Motor neuron (in vitro differentiated cells): Measurements from ENCODE around the gene TNFAIP8L1. TPM values are rescaled to one million over a fixed set of nuclear protein-coding genes. Genes with fewer than 3 reads are reported as not detected.

Source experiments
- ATAC-seq, 8 experiments: fragments of 200-7000 bp; cut with Tn5 transposase; replicated peaks in 6 of 8; 2 replicates each; pipeline ENCODE4 v1.8.0; 2021; ENCODE audit warnings: mild to moderate bottlenecking in 8 of 8, moderate library complexity in 8 of 8
- H3K27ac ChIP-seq, 2 donors: fragments of 250-450 bp; sonication (Bioruptor Pico); 2 replicates each; pipeline ENCODE4 v1.9.0; 2021; ENCODE audit warnings: antibody characterized with exemption in 2 of 2, mild to moderate bottlenecking in 2 of 2, moderate library complexity in 1 of 2
- H3K4me1 ChIP-seq, 2 donors: fragments of 250-450 bp; sonication (Bioruptor Pico); replicated peaks in 1 of 2; 2 replicates each; pipeline ENCODE4 v1.6.1; 2021; ENCODE audit warnings: antibody characterized with exemption in 2 of 2, mild to moderate bottlenecking in 2 of 2, moderate library complexity in 1 of 2
- H3K4me3 ChIP-seq, 5 donors: fragments of 250-450 bp; sonication (Bioruptor Pico); 2 replicates each; pipeline ENCODE4 v1.9.0; 2021; ENCODE audit warnings: antibody characterized with exemption in 5 of 5, mild to moderate bottlenecking in 5 of 5, moderate library complexity in 4 of 5
- WGBS, 10 experiments: fragments of 450-650 bp; shearing (Covaris generic); methylation state at CpG; one replicate each; pipeline ENCODE4 v1.0.0; 2022; 5-methylcytosine and 5-hydroxymethylcytosine counted together
- in situ Hi-C, 9 experiments: fragments of 400-800 bp; cut with MboI; loops; one replicate each; pipeline ENCODE4 v1.15.0; 2021; ENCODE audit warnings: low sequenced_read_pairs in 9 of 9, low pct_unique_long_range_greater_than_20kb in 2 of 9; ENCODE audit not compliant: unreplicated experiment in 9 of 9
- total RNA-seq, 8 experiments: library from RNA; unstranded; fragments of 300-600 nt; gene quantifications; 2 replicates each; pipeline versions ENCODE4 v1.2.3 to v1.2.4, GENCODE V29; 2022

Gene TNFAIP8L1
- total RNA-seq, 8 experiments from 2014 or later = 0.61 to 5.7 (median 2.6) TPM

DNA sequence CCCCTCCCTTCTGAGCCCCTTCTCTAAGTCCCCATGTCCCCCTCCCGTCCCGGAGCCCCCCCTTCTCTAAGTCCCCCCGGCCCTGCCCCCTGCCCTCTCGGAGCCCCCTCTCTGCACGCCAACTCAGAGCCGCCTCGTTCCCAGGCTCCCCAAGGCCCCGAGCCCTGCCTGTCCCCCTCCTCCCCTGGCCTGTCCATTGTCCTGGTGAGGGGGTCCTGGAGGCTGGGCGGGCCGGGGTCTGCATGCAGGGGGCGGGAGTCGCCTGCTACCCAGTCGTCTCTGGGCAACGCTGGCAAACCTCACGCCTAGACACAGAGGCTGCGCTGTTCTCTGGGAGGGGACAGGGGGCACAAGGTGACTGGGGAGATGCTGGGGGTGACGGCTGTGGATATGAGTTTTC is 40.6 kb upstream of the TNFAIP8L1 start:
- 40% methylated on average over 1 of the region's 17 CpGs; no CpG with 5 or more reads in 9 of the 10 experiments for WGBS, 10 experiments
- Histone ChIP-seq H3K4me1 (peaks cover 6 to 7% of the 10 kb centered on the region in 2 donors), H3K27ac (no peak overlapping the region), H3K4me3 (peak overlapping the region in 1 of 5 donors; percentile 21)
- in situ Hi-C loops = no loop called here
- peak in 5 of 8 experiments; percentile 19 to 47 (median 34) for ATAC-seq

DNA sequence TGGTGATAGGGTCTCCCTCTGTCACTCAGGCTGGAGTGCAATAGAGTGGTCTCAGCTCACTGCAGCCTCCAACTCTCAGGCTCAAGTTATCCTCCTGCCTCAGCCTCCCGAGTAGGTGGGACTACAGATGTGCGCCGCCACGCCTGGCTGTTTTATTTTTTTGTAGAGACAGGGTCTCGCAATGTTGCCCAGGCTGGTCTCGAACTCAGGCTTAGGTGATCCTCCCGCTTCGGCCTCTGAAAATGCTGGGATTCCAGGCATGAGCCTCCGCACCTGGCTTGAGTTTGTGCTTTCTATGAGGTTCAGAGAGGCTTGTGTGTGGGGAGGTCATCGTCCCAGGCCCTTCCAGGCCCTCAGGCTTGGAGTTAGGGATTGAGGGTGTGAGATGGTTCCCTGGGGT is 39.2 kb upstream of the TNFAIP8L1 start:
- H3K4me1 ChIP-seq = peaks cover 6 to 7% of the 10 kb centered on the region in 2 donors
- ATAC-seq = no peak
- H3K27ac ChIP-seq = no peak overlapping the region
- no peak overlapping the region for H3K4me3 ChIP-seq
- 40 to 100% (median 79%) methylated on average over 1 to 9 of the region's 10 CpGs; no CpG with 5 or more reads in 3 of the 10 experiments for WGBS, 10 experiments
- in situ Hi-C loops = no loop called here

DNA sequence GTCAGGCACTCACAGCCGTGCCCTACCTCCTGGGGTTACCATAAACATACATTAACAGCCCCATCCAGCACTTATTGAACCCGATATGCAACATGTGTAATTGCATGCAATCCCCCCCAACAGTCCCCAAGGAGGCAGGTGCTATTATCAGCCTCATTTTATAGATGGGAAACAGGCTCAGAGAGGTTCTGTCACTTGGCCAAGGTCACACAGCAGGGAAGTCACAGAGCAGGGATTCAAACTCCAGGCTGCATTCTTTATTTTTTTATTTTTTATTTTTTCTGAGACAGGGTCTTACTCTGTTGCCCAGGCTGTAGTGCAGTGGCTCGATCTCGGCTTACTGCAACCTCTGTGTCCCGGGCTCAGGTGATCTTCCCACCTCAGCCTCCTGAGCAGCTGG is 38.4 kb upstream of the TNFAIP8L1 start:
- Histone ChIP-seq H3K4me3 (no peak overlapping the region), H3K4me1 (peaks cover 6 to 7% of the 10 kb centered on the region in 2 donors), H3K27ac (no peak overlapping the region)
- no peak for ATAC-seq
- in situ Hi-C loops = no loop called here
- 13 to 94% (median 58%) methylated on average over 1 to 4 of the region's 5 CpGs; no CpG with 5 or more reads in 4 of the 10 experiments for WGBS, 10 experiments

DNA sequence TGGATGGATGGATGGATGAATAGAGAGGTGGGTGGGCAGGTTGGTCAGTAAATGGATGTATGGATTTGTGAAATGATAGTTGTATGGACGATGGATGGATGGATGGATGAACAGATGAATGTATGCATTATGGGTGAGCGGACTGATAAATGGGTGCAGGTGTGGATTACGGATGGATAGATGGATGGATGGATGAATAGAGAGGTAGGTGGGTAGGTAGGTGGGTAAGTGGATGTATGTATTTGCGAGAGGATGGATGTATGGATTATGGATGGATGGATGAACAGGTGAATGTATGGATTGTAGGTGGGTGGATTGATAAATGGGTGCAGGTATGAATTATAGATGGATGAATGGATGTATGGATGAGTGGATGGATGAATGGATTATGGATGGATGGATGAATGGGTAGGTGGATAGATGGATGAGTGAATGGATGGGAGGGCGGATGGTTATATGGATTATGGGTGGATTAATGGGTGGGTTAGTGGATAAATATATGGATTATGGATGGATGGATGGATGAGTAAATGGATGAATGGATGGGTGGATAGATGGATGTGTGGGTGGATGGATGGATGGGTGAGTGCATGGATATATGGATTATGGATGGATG is 37.0 kb upstream of the TNFAIP8L1 start:
- WGBS, 10 experiments = 52 to 92% (median 82%) methylated on average over 4 to 5 of the region's 5 CpGs
- no peak for ATAC-seq
- no peak overlapping the region for H3K4me3 ChIP-seq
- in situ Hi-C loops = no loop called here
- H3K27ac ChIP-seq = no peak overlapping the region
- H3K4me1 ChIP-seq = peaks cover 3 to 7% of the 10 kb centered on the region in 2 donors

DNA sequence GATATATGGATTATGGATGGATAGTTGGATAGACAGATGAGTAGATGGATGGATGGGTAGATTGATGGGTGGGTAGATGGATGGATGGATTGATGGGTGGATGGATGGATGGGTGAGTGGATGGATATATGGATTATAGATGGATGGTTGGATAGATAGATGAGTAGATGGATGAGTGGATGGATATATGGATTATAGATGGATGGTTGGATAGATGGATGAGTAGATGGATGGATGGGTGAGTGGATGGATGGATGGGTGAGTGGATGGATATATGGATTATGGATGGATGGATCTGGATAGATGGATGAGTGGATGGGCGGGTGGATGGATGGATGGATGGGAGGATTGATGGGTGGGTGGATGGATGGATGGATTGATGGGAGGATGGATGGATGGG is 36.4 kb upstream of the TNFAIP8L1 start:
- H3K27ac ChIP-seq = no peak overlapping the region
- ATAC-seq = no peak
- 11 to 100% (median 87%) methylated on average over 1 of the region's 1 CpG; no CpG with 5 or more reads in 4 of the 10 experiments for WGBS, 10 experiments
- in situ Hi-C loops = no loop called here
- H3K4me3 ChIP-seq = no peak overlapping the region
- H3K4me1 ChIP-seq = peaks cover 0 to 4% of the 10 kb centered on the region in 2 donors

DNA sequence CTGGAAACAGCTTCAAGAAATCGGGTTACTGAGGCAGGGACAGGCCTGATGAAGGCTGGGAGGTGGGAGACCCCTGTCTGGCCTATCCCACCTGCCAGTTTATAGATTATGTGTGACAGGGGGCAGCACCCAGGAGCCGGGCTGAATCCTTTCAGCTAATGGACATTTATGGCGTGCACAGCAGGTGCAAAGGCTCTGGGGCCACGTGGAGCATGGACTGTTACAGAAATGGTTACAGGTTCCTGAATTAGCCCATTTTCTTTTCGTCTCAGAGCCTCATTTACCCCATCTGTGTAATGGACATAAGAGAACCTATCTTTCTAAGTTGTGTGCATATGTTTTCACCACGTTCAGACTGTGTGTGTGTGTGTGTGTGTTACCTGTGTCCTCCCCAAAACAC is 34.4 kb upstream of the TNFAIP8L1 start:
- Histone ChIP-seq H3K4me3 (no peak overlapping the region), H3K27ac (no peak overlapping the region), H3K4me1 (peaks cover 4 to 6% of the 10 kb centered on the region in 2 donors)
- 17 to 90% (median 50%) methylated on average over 1 to 6 of the region's 6 CpGs; no CpG with 5 or more reads in 3 of the 10 experiments for WGBS, 10 experiments
- no peak for ATAC-seq
- in situ Hi-C loops = no loop called here

DNA sequence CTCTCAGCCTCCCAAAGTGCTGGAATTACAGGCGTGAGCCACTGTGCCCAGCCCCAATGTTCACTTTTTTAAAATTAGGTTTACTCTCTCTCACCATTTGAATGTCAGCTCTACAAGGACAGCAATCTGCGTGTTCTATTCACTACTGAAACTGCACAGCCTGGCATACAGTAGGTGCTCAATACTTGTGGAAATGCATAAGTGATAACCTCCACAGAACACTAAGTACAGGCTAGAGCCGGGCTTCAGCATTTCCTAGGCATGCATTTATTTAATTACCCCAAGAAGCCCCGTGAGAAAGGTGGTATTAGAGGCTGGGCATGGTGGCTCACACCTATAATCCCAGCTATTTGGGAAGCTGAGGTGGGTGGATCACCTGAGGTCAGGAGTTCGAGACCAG is 33.1 kb upstream of the TNFAIP8L1 start:
- WGBS, 10 experiments = 42 to 100% (median 87%) methylated on average over 1 to 5 of the region's 5 CpGs; no CpG with 5 or more reads in 2 of the 10 experiments
- ATAC-seq = no peak
- in situ Hi-C loops = no loop called here
- no peak overlapping the region for H3K4me3 ChIP-seq
- H3K27ac ChIP-seq = no peak overlapping the region
- peaks cover 10 to 12% of the 10 kb centered on the region in 2 donors for H3K4me1 ChIP-seq

DNA sequence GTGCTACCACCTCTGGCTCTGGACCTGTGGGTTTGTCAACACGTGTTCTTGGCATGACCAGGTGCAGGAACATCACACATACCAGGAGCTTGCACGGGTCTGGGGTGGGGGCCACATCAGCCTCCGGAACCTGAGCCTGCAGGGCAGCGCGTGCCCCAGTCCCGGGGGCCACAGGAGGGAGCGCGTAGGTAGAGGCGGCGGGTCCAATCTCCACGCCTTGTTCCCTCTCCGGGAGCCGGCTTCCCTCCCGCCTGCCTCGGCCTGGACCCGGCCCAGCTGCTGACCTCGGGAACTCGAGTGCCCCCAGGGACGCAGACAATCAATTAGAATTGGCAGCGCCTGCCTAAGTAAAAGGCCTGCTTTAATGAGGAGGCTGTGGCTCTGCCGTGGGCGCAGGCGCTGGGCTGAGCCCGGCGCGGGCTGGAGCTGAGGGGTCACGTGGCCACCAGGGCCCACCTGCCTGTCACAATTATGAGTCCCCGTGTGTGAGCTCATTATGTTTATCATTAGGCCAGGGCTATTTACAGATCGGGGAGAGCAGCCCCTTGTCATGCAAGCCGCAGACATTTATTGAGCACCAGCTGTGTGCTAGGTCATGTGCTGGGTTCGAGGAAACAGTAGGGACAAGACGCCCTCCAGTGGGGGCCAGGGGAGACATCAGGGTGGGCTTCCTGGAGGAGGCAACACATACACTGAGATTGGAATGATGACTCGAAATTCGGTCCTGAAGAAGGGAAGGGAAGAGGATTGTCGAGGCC is 32.2 kb upstream of the TNFAIP8L1 start:
- Histone ChIP-seq H3K4me3 (peak overlapping the region in 3 of 5 donors; percentile 2 to 7 (median 5)), H3K27ac (peak overlapping the region in 1 of 2 donors; percentile 25), H3K4me1 (peaks cover 10 to 12% of the 10 kb centered on the region in 2 donors)
- WGBS, 10 experiments = 0 to 80% (median 20%) methylated on average over 1 to 10 of the region's 35 CpGs; no CpG with 5 or more reads in 3 of the 10 experiments
- ATAC-seq = peak; percentile 75 to 96 (median 90)
- in situ Hi-C loops = no loop called here

DNA sequence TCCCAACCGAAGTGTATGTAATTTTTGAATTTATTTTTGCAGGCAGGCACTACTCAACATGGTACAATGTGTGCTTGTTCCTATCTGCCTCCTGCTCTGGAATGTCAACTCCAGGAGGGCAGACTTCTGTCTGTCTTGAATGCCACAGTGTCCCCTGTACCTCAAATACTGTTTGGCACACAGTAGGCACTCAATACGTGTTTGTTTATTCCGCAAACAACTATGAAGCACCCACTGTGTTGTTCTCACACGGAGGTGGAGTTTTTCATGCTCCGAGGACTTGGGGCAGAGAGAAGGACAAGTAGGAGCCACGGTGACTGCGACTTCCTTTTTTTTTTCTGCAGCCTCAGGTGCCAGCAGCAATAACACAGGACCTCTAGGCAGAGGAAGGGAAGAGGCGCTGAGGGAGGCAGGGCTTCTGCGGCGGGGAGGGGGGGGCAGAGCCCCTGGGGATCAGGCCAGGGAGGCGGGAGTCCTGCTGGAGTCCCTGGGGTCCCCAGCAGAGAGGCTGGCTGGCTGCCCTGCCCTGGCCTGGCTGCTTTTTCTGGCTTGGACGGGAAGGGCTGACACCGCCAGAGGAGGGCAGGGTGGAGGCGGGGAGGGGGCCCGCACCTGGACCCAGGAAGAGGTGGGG is 29.3 kb upstream of the TNFAIP8L1 start:
- in situ Hi-C loops = no loop called here
- ATAC-seq = peak in 5 of 8 experiments; percentile 32 to 69 (median 60)
- H3K4me1 ChIP-seq = peaks cover 10 to 13% of the 10 kb centered on the region in 2 donors
- no peak overlapping the region for H3K4me3 ChIP-seq
- peak overlapping the region in 1 of 2 donors; percentile 43 for H3K27ac ChIP-seq
- WGBS, 10 experiments = 0 to 62% (median 14%) methylated on average over 1 to 5 of the region's 15 CpGs; no CpG with 5 or more reads in 4 of the 10 experiments

DNA sequence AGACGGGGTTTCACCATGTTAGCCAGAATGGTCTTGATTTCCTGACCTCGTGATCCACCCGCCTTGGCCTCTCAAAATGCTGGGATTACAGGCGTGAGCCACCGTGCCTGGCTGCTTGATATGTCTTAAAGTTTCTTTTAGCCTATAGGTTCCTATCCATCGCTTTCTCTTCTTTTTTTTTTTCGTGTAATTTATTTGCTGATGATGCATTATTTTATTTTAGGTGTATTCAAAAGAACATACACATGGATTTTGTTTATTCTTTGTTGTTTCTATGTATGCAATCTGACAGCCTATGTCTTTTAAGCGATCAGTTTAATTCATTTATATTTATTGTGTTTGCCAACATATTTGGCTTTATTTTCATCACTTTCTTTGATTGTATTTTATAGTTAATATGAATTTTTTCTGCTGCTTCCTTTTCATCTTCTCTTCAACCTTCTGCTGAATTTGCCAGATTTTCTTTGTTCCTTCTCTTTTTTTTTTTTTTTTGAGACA is 26.0 kb upstream of the TNFAIP8L1 start:
- no peak overlapping the region for H3K27ac ChIP-seq
- ATAC-seq = no peak
- in situ Hi-C loops = no loop called here
- no peak overlapping the region for H3K4me3 ChIP-seq
- 58 to 100% (median 88%) methylated on average over 2 to 7 of the region's 8 CpGs; no CpG with 5 or more reads in 1 of the 10 experiments for WGBS, 10 experiments
- peaks cover 10 to 24% of the 10 kb centered on the region in 2 donors for H3K4me1 ChIP-seq

DNA sequence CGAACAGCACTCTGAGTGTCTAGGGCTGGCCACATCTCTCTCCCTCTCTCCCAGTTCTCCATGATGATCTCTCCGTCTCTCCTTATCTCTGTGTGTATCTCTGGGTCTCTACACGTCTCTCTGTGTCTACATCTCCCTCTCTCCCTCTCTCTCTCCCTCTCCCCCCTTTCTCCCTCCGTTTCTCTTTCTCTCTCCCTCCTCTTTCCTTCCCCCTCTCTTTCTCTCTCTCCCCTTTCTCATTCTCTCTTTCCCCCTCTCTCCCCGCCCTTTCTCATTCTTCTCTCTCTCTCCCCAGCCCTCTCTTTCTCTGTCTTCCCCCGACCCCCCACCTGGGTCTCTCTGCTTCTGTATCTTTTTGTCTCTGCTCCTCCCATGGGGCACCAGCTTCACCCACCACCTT is 21.3 kb upstream of the TNFAIP8L1 start:
- H3K27ac ChIP-seq = no peak overlapping the region
- WGBS, 10 experiments = 17 to 80% (median 40%) methylated on average over 1 of the region's 6 CpGs; no CpG with 5 or more reads in 7 of the 10 experiments
- no peak for ATAC-seq
- no peak overlapping the region for H3K4me3 ChIP-seq
- H3K4me1 ChIP-seq = peaks cover 19 to 39% of the 10 kb centered on the region in 2 donors
- in situ Hi-C loops = no loop called here

DNA sequence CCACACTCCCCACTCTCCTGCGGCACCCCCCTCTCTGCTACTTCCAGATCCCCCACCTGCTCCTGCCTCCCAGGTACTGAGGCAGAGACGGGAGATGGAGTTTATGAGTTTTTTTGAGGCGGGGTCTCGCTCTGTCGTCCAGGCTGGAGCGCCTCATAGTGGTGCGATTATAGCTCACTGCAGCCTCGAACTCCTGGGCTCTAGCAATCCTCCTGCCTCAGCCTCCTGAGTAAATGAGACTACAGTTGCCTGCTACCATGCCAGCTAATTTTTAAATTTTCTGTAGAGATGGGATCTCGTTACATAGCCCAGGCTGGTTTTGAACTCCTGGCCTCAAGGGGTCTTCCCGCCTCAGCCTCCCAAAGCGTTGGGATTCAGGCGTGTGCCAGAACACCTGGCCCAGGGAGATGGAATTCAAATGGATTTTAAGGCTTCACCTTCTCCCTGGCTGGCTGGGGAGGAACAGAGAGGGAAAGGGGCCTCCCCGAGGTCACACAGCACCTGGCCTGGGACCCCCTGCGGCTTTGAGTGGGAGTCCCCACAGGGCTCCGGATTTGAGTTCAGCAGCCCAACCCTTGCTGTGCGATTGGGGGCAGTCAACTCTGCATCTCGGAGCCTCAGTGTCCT is 19.5 kb upstream of the TNFAIP8L1 start:
- 40 to 83% (median 73%) methylated on average over 1 to 13 of the region's 17 CpGs; no CpG with 5 or more reads in 5 of the 10 experiments for WGBS, 10 experiments
- Histone ChIP-seq H3K4me3 (no peak overlapping the region), H3K4me1 (peaks cover 21 to 50% of the 10 kb centered on the region in 2 donors), H3K27ac (no peak overlapping the region)
- in situ Hi-C loops = no loop called here
- ATAC-seq = no peak
